HG03108 (cell line): ENCODE results near the gene SHISA9.

ENCODE experiments used
- ATAC-seq: cut with Tn5 transposase; IDR thresholded peaks from one replicate; pipeline ENCODE4 v1.9.1; 2021; ENCODE audit warnings: moderate library complexity; ENCODE audit not compliant: unreplicated experiment

SHISA9 gene

GRCh38 chr16:12942861-12943260, 41.5 kb downstream of the SHISA9 start:
- no peak for ATAC-seq

GRCh38 chr16:12944300-12944699, 42.9 kb downstream of the SHISA9 start:
- ATAC-seq: no peak

- ATAC-seq: no peak
These were observed 50.0 kb downstream of the SHISA9 start for GRCh38 chr16:12951392-12951791.

- no peak for ATAC-seq
These were observed 50.6 kb downstream of the SHISA9 start for GRCh38 chr16:12951976-12952375.

GRCh38 chr16:12958366-12958765, 57.0 kb downstream of the SHISA9 start:
- no peak for ATAC-seq

- no peak for ATAC-seq
These were observed 57.7 kb downstream of the SHISA9 start for GRCh38 chr16:12959072-12959471.

GRCh38 chr16:12961626-12962025, 60.2 kb downstream of the SHISA9 start:
- ATAC-seq: no peak

- no peak for ATAC-seq
These were observed 63.1 kb downstream of the SHISA9 start for GRCh38 chr16:12964461-12964860.

GRCh38 chr16:12965274-12965804, 63.9 kb downstream of the SHISA9 start:
- no peak for ATAC-seq

GRCh38 chr16:12971241-12971640, 69.8 kb downstream of the SHISA9 start:
- ATAC-seq: no peak

- no peak for ATAC-seq
These were observed 70.8 kb downstream of the SHISA9 start for GRCh38 chr16:12972246-12972645.

- no peak for ATAC-seq
These were observed 74.4 kb downstream of the SHISA9 start for GRCh38 chr16:12975766-12976165.

- ATAC-seq: no peak
These were observed 75.1 kb downstream of the SHISA9 start for GRCh38 chr16:12976496-12976895.

- no peak for ATAC-seq
These were observed 75.5 kb downstream of the SHISA9 start for GRCh38 chr16:12976936-12977335.

GRCh38 chr16:12985516-12985915, 84.1 kb downstream of the SHISA9 start:
- no peak for ATAC-seq

- no peak for ATAC-seq
These were observed 86.7 kb downstream of the SHISA9 start for GRCh38 chr16:12988071-12988470.

- ATAC-seq: no peak
These were observed 90.7 kb downstream of the SHISA9 start for GRCh38 chr16:12992066-12992465.

- ATAC-seq: no peak
These were observed 93.0 kb downstream of the SHISA9 start for GRCh38 chr16:12994402-12994801.

- no peak for ATAC-seq
These were observed 94.4 kb downstream of the SHISA9 start for GRCh38 chr16:12995721-12996372.

- no peak for ATAC-seq
These were observed 97.1 kb downstream of the SHISA9 start for GRCh38 chr16:12998361-12999085.

GRCh38 chr16:12999368-12999767, 98.0 kb downstream of the SHISA9 start:
- ATAC-seq: no peak

- ATAC-seq: no peak
These were observed 104.4 kb downstream of the SHISA9 start for GRCh38 chr16:13005721-13006247.
